H9 (cell line): ENCODE measurements around the gene SAXO2. TPM values are rescaled to one million over a fixed set of nuclear protein-coding genes. Genes with fewer than 3 reads are reported as not detected.
"Not testable (repeated sequence)": the region's sequence is repeated elsewhere in the genome, so short reads cannot be mapped to it uniquely, and the experiment has no call there.

ENCODE experiments used
- DNase-seq: peaks from one replicate; pipeline ENCODE4 v3.0.0-alpha.2; 2017
- H2AFZ ChIP-seq: one replicate; pipeline ENCODE4 v1.6.1; 2013; ENCODE audit warnings: mild to moderate bottlenecking, low read length, control low read depth, moderate library complexity
- H2AK5ac ChIP-seq: 2 replicates; pipeline ENCODE4 v1.6.1; 2013; ENCODE audit warnings: low read length, control low read depth, mixed read lengths; ENCODE audit not compliant: insufficient read length
- H2BK120ac ChIP-seq: one replicate; pipeline ENCODE4 v1.6.1; 2013; ENCODE audit warnings: low read depth, mild to moderate bottlenecking, low read length, control low read depth, inconsistent platforms; ENCODE audit not compliant: poor library complexity, severe bottlenecking
- H2BK12ac ChIP-seq: 2 replicates; pipeline ENCODE4 v1.6.1; 2013; ENCODE audit warnings: low read length, control low read depth, mixed read lengths, low read depth; ENCODE audit not compliant: insufficient read length
- H2BK15ac ChIP-seq: 2 replicates; pipeline ENCODE4 v1.6.1; 2013; ENCODE audit warnings: low read depth, low read length, control low read depth
- H2BK20ac ChIP-seq: one replicate; pipeline ENCODE4 v1.6.1; 2013; ENCODE audit warnings: low read depth, mild to moderate bottlenecking, low read length, control low read depth, inconsistent platforms; ENCODE audit not compliant: poor library complexity, severe bottlenecking
- H2BK5ac ChIP-seq: 2 replicates; pipeline ENCODE4 v1.6.1; 2013; ENCODE audit warnings: low read length, control low read depth, mixed read lengths; ENCODE audit not compliant: insufficient read length
- H3K14ac ChIP-seq: 2 replicates; pipeline ENCODE4 v1.6.1; 2013; ENCODE audit warnings: low read length, control low read depth; ENCODE audit not compliant: insufficient read depth
- H3K18ac ChIP-seq: 2 replicates; pipeline ENCODE4 v1.6.1; 2013; ENCODE audit warnings: low read depth, mild to moderate bottlenecking, mixed read lengths, low read length, control low read depth; ENCODE audit not compliant: insufficient read length
- H3K23ac ChIP-seq: 2 replicates; pipeline ENCODE4 v1.6.1; 2013; ENCODE audit warnings: low read length, control low read depth, mixed read lengths, low read depth; ENCODE audit not compliant: insufficient read length
- H3K23me2 ChIP-seq: 2 replicates; pipeline ENCODE4 v1.6.1; 2013; ENCODE audit warnings: low read depth, mild to moderate bottlenecking, mixed read lengths, low read length, control low read depth; ENCODE audit not compliant: insufficient read length, poor library complexity, severe bottlenecking
- H3K27ac ChIP-seq: 2 replicates; pipeline ENCODE4 v1.5.1; 2013; ENCODE audit warnings: low read length, control low read depth, mixed read lengths, low read depth; ENCODE audit not compliant: insufficient read length
- H3K27me3 ChIP-seq: 2 replicates; pipeline ENCODE4 v1.6.1; 2013; ENCODE audit warnings: low read length, control low read depth, inconsistent platforms; ENCODE audit not compliant: insufficient read depth
- H3K4ac ChIP-seq: 2 replicates; pipeline ENCODE4 v1.6.1; 2013; ENCODE audit warnings: low read depth, mild to moderate bottlenecking, control low read depth, inconsistent platforms, low read length, moderate library complexity
- H3K4me1 ChIP-seq: 2 replicates; pipeline ENCODE4 v1.6.1; 2013; ENCODE audit warnings: low read length, control low read depth, inconsistent platforms; ENCODE audit not compliant: insufficient read depth
- H3K4me2 ChIP-seq: 2 replicates; pipeline ENCODE4 v1.6.1; 2013; ENCODE audit warnings: low read length, control low read depth, mixed read lengths; ENCODE audit not compliant: insufficient read length, insufficient read depth
- H3K56ac ChIP-seq: 2 replicates; pipeline ENCODE4 v1.6.1; 2013; ENCODE audit warnings: low read depth, mild to moderate bottlenecking, mixed read lengths, low read length, control low read depth; ENCODE audit not compliant: insufficient read length
- H3K79me1 ChIP-seq: 2 replicates; pipeline ENCODE4 v1.6.1; 2013; ENCODE audit warnings: low read depth, mild to moderate bottlenecking, moderate library complexity, low read length, control low read depth, inconsistent platforms; ENCODE audit not compliant: insufficient read depth, poor library complexity, severe bottlenecking
- H3K79me2 ChIP-seq: 2 replicates; pipeline ENCODE4 v1.6.1; 2013; ENCODE audit warnings: low read length, control low read depth, inconsistent platforms; ENCODE audit not compliant: insufficient read depth
- H3K9ac ChIP-seq: 2 replicates; pipeline ENCODE4 v1.6.1; 2013; ENCODE audit warnings: low read length, control low read depth, mixed read lengths; ENCODE audit not compliant: insufficient read length; ENCODE audit errors: extremely low read depth
- H3K9me3 ChIP-seq: one replicate; pipeline ENCODE4 v1.6.1; 2013; ENCODE audit warnings: low read depth, low read length, inconsistent platforms; ENCODE audit not compliant: control insufficient read depth
- H3T11ph ChIP-seq: one replicate; pipeline ENCODE4 v1.6.1; 2013; ENCODE audit warnings: mild to moderate bottlenecking, low read length, control low read depth, inconsistent platforms
- H4K20me1 ChIP-seq: one replicate; pipeline ENCODE4 v1.6.1; 2013; ENCODE audit not compliant: control insufficient read depth, insufficient read length, insufficient read depth
- H4K5ac ChIP-seq: 2 replicates; pipeline ENCODE4 v1.6.1; 2013; ENCODE audit warnings: low read depth, mild to moderate bottlenecking, mixed read lengths, low read length, control low read depth; ENCODE audit not compliant: insufficient read length
- H4K8ac ChIP-seq: replicated peaks from 2 replicates; pipeline ENCODE4 v1.6.1; 2013; ENCODE audit warnings: low read length, control low read depth, mixed read lengths, low read depth; ENCODE audit not compliant: insufficient read length
- H4K91ac ChIP-seq: 2 replicates; pipeline ENCODE4 v1.6.1; 2013; ENCODE audit warnings: low read depth, mild to moderate bottlenecking, moderate library complexity, mixed read lengths, low read length, control low read depth; ENCODE audit not compliant: insufficient read length
- H3K27ac Mint-ChIP-seq, 3 experiments: 2 replicates in 2 of 3; 3 replicates in 1 of 3; pipeline ENCODE4 v1.8.0; 2020 to 2021; ENCODE audit warnings: mixed read lengths in 3 of 3, mild to moderate bottlenecking in 1 of 3, moderate library complexity in 1 of 3
- H3K27me3 Mint-ChIP-seq: 2 replicates; pipeline ENCODE4 v1.8.0; 2021; ENCODE audit warnings: low read depth, mild to moderate bottlenecking, moderate library complexity, mixed read lengths
- H3K36me3 Mint-ChIP-seq, 3 experiments: 2 replicates in 2 of 3; 3 replicates in 1 of 3; pipeline ENCODE4 v1.8.0; 2020 to 2021; ENCODE audit warnings: low read depth in 3 of 3, mixed read lengths in 3 of 3; ENCODE audit not compliant: insufficient read depth in 1 of 3
- H3K4me1 Mint-ChIP-seq, 2 experiments: 2 replicates each; pipeline ENCODE4 v1.8.0; 2020; ENCODE audit warnings: mixed read lengths in 2 of 2
- H3K4me3 Mint-ChIP-seq, 2 experiments: 2 replicates in 1 of 2; 3 replicates in 1 of 2; pipeline ENCODE4 v1.8.0; 2020 to 2021; ENCODE audit warnings: mild to moderate bottlenecking in 2 of 2, mixed read lengths in 2 of 2, moderate library complexity in 1 of 2
- H3K9me3 Mint-ChIP-seq, 2 experiments: 2 replicates in 1 of 2; 3 replicates in 1 of 2; pipeline ENCODE4 v1.8.0; 2020; ENCODE audit warnings: mild to moderate bottlenecking in 2 of 2, mixed read lengths in 2 of 2, moderate library complexity in 1 of 2
- WGBS: extraction: QIAGEN DNeasy Blood & Tissue Kit; methylation state at CpG from one replicate; pipeline ENCODE4 v1.1.7; 2013; ENCODE audit warnings: missing lambda C conversion rate, low lambda C conversion rate, mixed read lengths; ENCODE audit not compliant: insufficient read length; ENCODE audit errors: extremely low coverage; 5-methylcytosine and 5-hydroxymethylcytosine counted together
- total RNA-seq: library from RNA; stranded (reverse); gene quantifications from 2 replicates; pipeline ENCODE4 v1.2.1, GENCODE V29; 2021

The SAXO2 gene
- total RNA-seq, 1 experiment from 2014 or later = 3.1 TPM

DNA sequence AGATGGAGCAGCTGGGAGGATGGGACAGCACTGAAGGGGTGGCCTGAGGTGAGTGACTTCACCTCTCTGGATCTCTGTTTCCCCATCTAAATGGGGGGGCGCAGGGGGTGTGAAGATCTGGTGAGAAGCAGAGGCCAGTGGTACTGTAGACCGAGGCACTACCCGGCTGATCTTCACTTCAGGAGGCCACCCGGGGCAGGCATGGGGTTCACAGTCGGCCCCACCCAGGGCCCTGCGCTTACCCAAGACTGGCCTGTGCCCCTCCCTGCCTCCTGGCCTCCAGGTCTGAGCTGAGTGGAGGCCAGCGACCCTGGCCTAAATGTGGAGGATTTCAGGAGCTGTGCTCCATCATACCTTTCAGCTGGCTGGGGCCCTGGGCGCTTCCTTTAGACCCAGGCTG, 55.7 kb downstream of the SAXO2 start:
- not testable (repeated sequence) for H3K79me2 ChIP-seq, H3K18ac ChIP-seq, H3K23ac ChIP-seq, H3K4me2 ChIP-seq, H2AFZ ChIP-seq, H3K27me3 ChIP-seq, H3K9me3 ChIP-seq, H3K27ac Mint-ChIP-seq, H4K5ac ChIP-seq, H3K4ac ChIP-seq, H2BK12ac ChIP-seq, H3K23me2 ChIP-seq, H2AK5ac ChIP-seq, H4K20me1 ChIP-seq, H3K14ac ChIP-seq, H2BK15ac ChIP-seq, H3K79me1 ChIP-seq, H2BK5ac ChIP-seq, DNase-seq, H3K9ac ChIP-seq, H2BK120ac ChIP-seq, H4K91ac ChIP-seq, H3K27me3 Mint-ChIP-seq, H3K4me3 Mint-ChIP-seq, H3K36me3 Mint-ChIP-seq, H4K8ac ChIP-seq, H2BK20ac ChIP-seq, H3K4me1 ChIP-seq, H3K27ac ChIP-seq, H3K56ac ChIP-seq, H3T11ph ChIP-seq, H3K9me3 Mint-ChIP-seq, H3K4me1 Mint-ChIP-seq
- WGBS = no CpG with 5 or more reads among the region's 8 CpGs

DNA sequence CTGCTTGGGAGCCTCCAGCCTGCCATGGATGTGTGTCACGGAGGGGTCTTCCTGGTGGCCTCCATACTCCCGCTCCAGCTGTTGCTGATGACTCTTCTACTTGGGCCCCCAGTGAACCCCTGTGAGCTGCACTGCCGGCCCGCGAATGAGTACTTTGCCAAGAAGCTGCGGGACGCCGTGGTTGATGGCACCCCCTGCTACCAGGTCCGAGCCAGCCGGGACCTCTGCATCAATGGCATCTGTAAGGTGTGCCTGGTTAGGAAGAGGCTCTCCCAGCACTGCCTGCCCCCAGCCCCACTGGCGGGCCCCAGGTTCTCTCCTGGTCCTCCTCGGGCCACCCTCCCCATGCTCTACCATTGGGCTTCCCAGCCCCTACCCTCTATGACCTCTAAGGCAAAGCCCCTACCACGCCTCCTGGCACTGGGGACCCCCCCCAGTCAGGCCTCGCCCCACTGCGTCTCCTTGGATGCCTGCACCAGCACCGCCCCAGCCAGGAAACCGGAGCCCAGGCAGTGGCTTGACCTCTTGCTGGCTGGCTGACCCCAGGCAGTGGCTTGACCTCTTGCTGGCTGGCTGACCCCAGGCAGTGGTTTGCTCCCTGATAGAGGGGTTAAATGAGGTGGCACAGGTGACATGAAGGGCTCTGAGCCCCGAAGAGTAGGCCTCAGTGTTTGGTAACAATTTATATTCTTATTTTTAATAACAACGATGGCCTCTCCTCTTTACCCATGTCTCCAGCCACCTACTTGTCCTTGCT, 57.1 kb downstream of the SAXO2 start:
- H3K27me3 ChIP-seq, DNase-seq, H4K20me1 ChIP-seq: not testable (repeated sequence)

More for the DNA sequence above, 57.1 kb downstream of the SAXO2 start:
- not testable (repeated sequence) for H2BK5ac ChIP-seq, H4K91ac ChIP-seq, H2BK120ac ChIP-seq, H3K27ac ChIP-seq, H2AK5ac ChIP-seq, H3K4me2 ChIP-seq, H3K23me2 ChIP-seq, H3K27me3 Mint-ChIP-seq, H2BK20ac ChIP-seq, H3K9ac ChIP-seq, H4K5ac ChIP-seq, H3K79me2 ChIP-seq, H3K18ac ChIP-seq, H3K4me1 ChIP-seq, H3K14ac ChIP-seq, H2AFZ ChIP-seq, H3K9me3 Mint-ChIP-seq, H3K56ac ChIP-seq, H3K36me3 Mint-ChIP-seq, H3K79me1 ChIP-seq, H4K8ac ChIP-seq, H2BK15ac ChIP-seq, H3K27ac Mint-ChIP-seq, H3K4me3 Mint-ChIP-seq, H3T11ph ChIP-seq, H3K4ac ChIP-seq, H3K9me3 ChIP-seq, H3K4me1 Mint-ChIP-seq, H2BK12ac ChIP-seq, H3K23ac ChIP-seq
- WGBS = no CpG with 5 or more reads among the region's 19 CpGs
